GM12878 (cell line): ENCODE measurements around the gene C5orf15. TPM values are rescaled to one million over a fixed set of nuclear protein-coding genes. Genes with fewer than 3 reads are reported as not detected.

Experiments
- CBFB ChIP-seq: IDR thresholded peaks from 2 replicates; pipeline ENCODE4 v1.6.1; 2016; ENCODE audit warnings: antibody characterized with exemption, low read depth
- CBX3 ChIP-seq: fragments of 200-600 bp; sonication (generic); IDR thresholded peaks from 2 replicates; pipeline ENCODE4 v1.6.1; 2016; ENCODE audit warnings: low read depth, borderline replicate concordance
- HDAC2 ChIP-seq: fragments of 200-600 bp; sonication (generic); IDR thresholded peaks from 2 replicates; pipeline ENCODE4 v1.6.1; 2017
- HDGF ChIP-seq: fragments of 450-650 bp; IDR thresholded peaks from 2 replicates; pipeline ENCODE4 v1.6.1; 2016; ENCODE audit warnings: antibody characterized with exemption
- IKZF2 ChIP-seq, 2 experiments: fragments of 450-650 bp; IDR thresholded peaks; 2 replicates each; pipeline ENCODE4 v1.6.1; 2017; ENCODE audit warnings: mild to moderate bottlenecking in 2 of 2, moderate library complexity in 2 of 2
- KLF5 ChIP-seq: fragments of 450-650 bp; IDR thresholded peaks from 2 replicates; pipeline ENCODE4 v1.6.1; 2014; ENCODE audit warnings: mild to moderate bottlenecking; ENCODE audit not compliant: partially characterized antibody
- MAX ChIP-seq: IDR thresholded peaks from 2 replicates; pipeline ENCODE4 v1.6.1; 2012; ENCODE audit warnings: low read depth, low read length, improper control_type of control experiment
- NKRF ChIP-seq: fragments of 450-650 bp; conservative IDR thresholded peaks from 2 replicates; pipeline ENCODE4 v1.6.1; 2017; ENCODE audit warnings: mild to moderate bottlenecking, moderate library complexity
- NR2F1 ChIP-seq: fragments of 450-650 bp; conservative IDR thresholded peaks from 2 replicates; pipeline ENCODE4 v1.6.1; 2017; ENCODE audit warnings: mild to moderate bottlenecking
- SMAD1 ChIP-seq: fragments of 450-650 bp; IDR thresholded peaks from 2 replicates; pipeline ENCODE4 v1.6.1; 2018; ENCODE audit warnings: mild to moderate bottlenecking, low read depth; ENCODE audit not compliant: partially characterized antibody
- SREBF1 ChIP-seq: IDR thresholded peaks from 2 replicates; pipeline ENCODE4 v1.6.1; 2012; ENCODE audit warnings: mild to moderate bottlenecking, low read length
- TARDBP ChIP-seq: IDR thresholded peaks from 2 replicates; pipeline ENCODE4 v1.6.1; 2016; ENCODE audit warnings: borderline replicate concordance
- TBL1XR1 ChIP-seq: IDR thresholded peaks from 2 replicates; pipeline ENCODE4 v1.6.1; 2012; ENCODE audit warnings: low read depth, low read length, improper control_type of control experiment
- TCF3 ChIP-seq: IDR thresholded peaks from 2 replicates; pipeline ENCODE4 v1.6.1; 2012; ENCODE audit warnings: low read depth, mild to moderate bottlenecking, low read length, borderline replicate concordance; ENCODE audit not compliant: insufficient read depth
- ZNF24 ChIP-seq: fragments of 450-650 bp; IDR thresholded peaks from 2 replicates; pipeline ENCODE4 v1.6.1; 2017; ENCODE audit warnings: antibody characterized with exemption, mild to moderate bottlenecking
- polyA plus RNA-seq, 11 experiments: library from polyadenylated mRNA; depleted of rRNA in 4 of 11; unstranded in 6 of 11; stranded (reverse) in 5 of 11; fragments of >200 nt; fragmentation: Nextera tagmentation in 4 of 11; fragmentation: Illumina TruSeq in 1 of 11; extraction: Ambion mirVana in 4 of 11; extraction: Trizol in 1 of 11; gene quantifications; 1 replicate in 1 of 11; 2 replicates in 10 of 11; pipeline versions ENCODE4 v1.2.1 to v1.2.3, GENCODE V29; 2011 to 2016; ENCODE audit warnings: inconsistent platforms in 2 of 11, missing spikeins in 2 of 11, low read depth in 1 of 11
- total RNA-seq, 4 experiments: library from RNA; depleted of rRNA in 3 of 4; stranded (reverse); fragments of >200 nt in 3 of 4; fragmentation: Illumina TruSeq in 1 of 4; extraction: Trizol in 1 of 4; gene quantifications; 2 replicates each; pipeline versions ENCODE4 v1.2.1 to v1.2.3, GENCODE V29; 2013 to 2021
- TF ChIP-seq, protein P1 (sequence below): IDR thresholded peaks from 2 replicates; pipeline ENCODE4 v1.6.1; 2012; ENCODE audit warnings: improper control_type of control experiment, low read depth, low read length; ENCODE audit not compliant: insufficient replicate concordance
- TF ChIP-seq, protein P2 (sequence below): fragments of 450-650 bp; IDR thresholded peaks from 2 replicates; pipeline ENCODE4 v1.6.1; 2014; ENCODE audit warnings: mild to moderate bottlenecking
- TF ChIP-seq, protein P3 (sequence below): fragments of 450-650 bp; IDR thresholded peaks from 2 replicates; pipeline ENCODE4 v1.6.1; 2018; ENCODE audit warnings: borderline replicate concordance, mild to moderate bottlenecking; ENCODE audit not compliant: partially characterized antibody

C5orf15 gene
- total and polyA plus RNA-seq, 10 of the 15 experiments (the other 5 are each of a cell fraction or from before 2014, with no cell fraction given) = 21.7 to 69.6 (median 46.0) TPM

- TF ChIP-seq CBX3 = no peak
- TF ChIP-seq IKZF2 (IDR thresholded peaks at IDR 0.05) = peak; percentile 93 to 94
- TF ChIP-seq, protein P1, sequence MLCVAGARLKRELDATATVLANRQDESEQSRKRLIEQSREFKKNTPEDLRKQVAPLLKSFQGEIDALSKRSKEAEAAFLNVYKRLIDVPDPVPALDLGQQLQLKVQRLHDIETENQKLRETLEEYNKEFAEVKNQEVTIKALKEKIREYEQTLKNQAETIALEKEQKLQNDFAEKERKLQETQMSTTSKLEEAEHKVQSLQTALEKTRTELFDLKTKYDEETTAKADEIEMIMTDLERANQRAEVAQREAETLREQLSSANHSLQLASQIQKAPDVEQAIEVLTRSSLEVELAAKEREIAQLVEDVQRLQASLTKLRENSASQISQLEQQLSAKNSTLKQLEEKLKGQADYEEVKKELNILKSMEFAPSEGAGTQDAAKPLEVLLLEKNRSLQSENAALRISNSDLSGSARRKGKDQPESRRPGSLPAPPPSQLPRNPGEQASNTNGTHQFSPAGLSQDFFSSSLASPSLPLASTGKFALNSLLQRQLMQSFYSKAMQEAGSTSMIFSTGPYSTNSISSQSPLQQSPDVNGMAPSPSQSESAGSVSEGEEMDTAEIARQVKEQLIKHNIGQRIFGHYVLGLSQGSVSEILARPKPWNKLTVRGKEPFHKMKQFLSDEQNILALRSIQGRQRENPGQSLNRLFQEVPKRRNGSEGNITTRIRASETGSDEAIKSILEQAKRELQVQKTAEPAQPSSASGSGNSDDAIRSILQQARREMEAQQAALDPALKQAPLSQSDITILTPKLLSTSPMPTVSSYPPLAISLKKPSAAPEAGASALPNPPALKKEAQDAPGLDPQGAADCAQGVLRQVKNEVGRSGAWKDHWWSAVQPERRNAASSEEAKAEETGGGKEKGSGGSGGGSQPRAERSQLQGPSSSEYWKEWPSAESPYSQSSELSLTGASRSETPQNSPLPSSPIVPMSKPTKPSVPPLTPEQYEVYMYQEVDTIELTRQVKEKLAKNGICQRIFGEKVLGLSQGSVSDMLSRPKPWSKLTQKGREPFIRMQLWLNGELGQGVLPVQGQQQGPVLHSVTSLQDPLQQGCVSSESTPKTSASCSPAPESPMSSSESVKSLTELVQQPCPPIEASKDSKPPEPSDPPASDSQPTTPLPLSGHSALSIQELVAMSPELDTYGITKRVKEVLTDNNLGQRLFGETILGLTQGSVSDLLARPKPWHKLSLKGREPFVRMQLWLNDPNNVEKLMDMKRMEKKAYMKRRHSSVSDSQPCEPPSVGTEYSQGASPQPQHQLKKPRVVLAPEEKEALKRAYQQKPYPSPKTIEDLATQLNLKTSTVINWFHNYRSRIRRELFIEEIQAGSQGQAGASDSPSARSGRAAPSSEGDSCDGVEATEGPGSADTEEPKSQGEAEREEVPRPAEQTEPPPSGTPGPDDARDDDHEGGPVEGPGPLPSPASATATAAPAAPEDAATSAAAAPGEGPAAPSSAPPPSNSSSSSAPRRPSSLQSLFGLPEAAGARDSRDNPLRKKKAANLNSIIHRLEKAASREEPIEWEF = no peak
- TF ChIP-seq, protein P2, sequence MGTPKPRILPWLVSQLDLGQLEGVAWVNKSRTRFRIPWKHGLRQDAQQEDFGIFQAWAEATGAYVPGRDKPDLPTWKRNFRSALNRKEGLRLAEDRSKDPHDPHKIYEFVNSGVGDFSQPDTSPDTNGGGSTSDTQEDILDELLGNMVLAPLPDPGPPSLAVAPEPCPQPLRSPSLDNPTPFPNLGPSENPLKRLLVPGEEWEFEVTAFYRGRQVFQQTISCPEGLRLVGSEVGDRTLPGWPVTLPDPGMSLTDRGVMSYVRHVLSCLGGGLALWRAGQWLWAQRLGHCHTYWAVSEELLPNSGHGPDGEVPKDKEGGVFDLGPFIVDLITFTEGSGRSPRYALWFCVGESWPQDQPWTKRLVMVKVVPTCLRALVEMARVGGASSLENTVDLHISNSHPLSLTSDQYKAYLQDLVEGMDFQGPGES = no peak
- TF ChIP-seq NKRF = peak; percentile 47; the same call in 1 of the 2 replicates
- no peak for TF ChIP-seq KLF5
- TF ChIP-seq HDAC2 = no peak
- TF ChIP-seq TARDBP = no peak
- TF ChIP-seq TBL1XR1 = no peak
- peak; percentile 71; the same call in 1 of the 2 replicates for TF ChIP-seq CBFB
- TF ChIP-seq, protein P3, sequence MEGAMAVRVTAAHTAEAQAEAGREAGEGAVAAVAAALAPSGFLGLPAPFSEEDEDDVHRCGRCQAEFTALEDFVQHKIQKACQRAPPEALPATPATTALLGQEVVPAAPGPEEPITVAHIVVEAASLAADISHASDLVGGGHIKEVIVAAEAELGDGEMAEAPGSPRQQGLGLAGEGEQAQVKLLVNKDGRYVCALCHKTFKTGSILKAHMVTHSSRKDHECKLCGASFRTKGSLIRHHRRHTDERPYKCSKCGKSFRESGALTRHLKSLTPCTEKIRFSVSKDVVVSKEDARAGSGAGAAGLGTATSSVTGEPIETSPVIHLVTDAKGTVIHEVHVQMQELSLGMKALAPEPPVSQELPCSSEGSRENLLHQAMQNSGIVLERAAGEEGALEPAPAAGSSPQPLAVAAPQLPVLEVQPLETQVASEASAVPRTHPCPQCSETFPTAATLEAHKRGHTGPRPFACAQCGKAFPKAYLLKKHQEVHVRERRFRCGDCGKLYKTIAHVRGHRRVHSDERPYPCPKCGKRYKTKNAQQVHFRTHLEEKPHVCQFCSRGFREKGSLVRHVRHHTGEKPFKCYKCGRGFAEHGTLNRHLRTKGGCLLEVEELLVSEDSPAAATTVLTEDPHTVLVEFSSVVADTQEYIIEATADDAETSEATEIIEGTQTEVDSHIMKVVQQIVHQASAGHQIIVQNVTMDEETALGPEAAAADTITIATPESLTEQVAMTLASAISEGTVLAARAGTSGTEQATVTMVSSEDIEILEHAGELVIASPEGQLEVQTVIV = no peak
- TF ChIP-seq HDGF = peak; percentile 83
- TF ChIP-seq SREBF1 = no peak
- no peak for TF ChIP-seq ZNF24
- TF ChIP-seq TCF3 = no peak
- TF ChIP-seq SMAD1 = peak; percentile 42
- peak; percentile 22; the same call in 1 of the 2 replicates for TF ChIP-seq MAX
- TF ChIP-seq NR2F1 = peak; percentile 45; the same call in 1 of the 2 replicates
Observed at GRCh38 chr5:133968204-133968980, at the start of gene C5orf15 (continued).
